ENCODE measurements around the gene TTC7B.
"Not testable (repeated sequence)": the region's sequence is repeated elsewhere in the genome, so short reads cannot be mapped to it uniquely, and the experiment has no call there.

TTC7B gene

GRCh38 chr14:90829677-90830076 lies 13.4 kb upstream of the TTC7B start:
- no peak for DNase-seq

- no peak for DNase-seq
Measured at GRCh38 chr14:90828642-90829487, 12.6 kb upstream of the TTC7B start.

GRCh38 chr14:90827919-90828610 lies 11.8 kb upstream of the TTC7B start:
- DNase-seq, result peak; percentile 77

GRCh38 chr14:90823542-90823941 lies 7.3 kb upstream of the TTC7B start:
- not testable (repeated sequence) for DNase-seq

- DNase-seq, result no peak
Measured at GRCh38 chr14:90820958-90821357, 4.7 kb upstream of the TTC7B start.

- no peak for DNase-seq
Measured at GRCh38 chr14:90819734-90820393, 3.6 kb upstream of the TTC7B start.

GRCh38 chr14:90818715-90819114 lies 2.5 kb upstream of the TTC7B start:
- DNase-seq, result no peak

GRCh38 chr14:90816681-90817436 lies 629 bp upstream of the TTC7B start:
- no peak for DNase-seq

GRCh38 chr14:90815572-90815821 lies 733 bp downstream of the TTC7B start:
- no peak for DNase-seq

- no peak for DNase-seq
Measured at GRCh38 chr14:90814806-90815571, 1.2 kb downstream of the TTC7B start.

GRCh38 chr14:90813442-90813841 lies 2.8 kb downstream of the TTC7B start:
- DNase-seq, result no peak

- DNase-seq, result no peak
Measured at GRCh38 chr14:90812109-90812508, 4.1 kb downstream of the TTC7B start.

GRCh38 chr14:90811641-90812040 lies 4.6 kb downstream of the TTC7B start:
- peak; percentile 81 for DNase-seq

GRCh38 chr14:90810806-90811205 lies 5.4 kb downstream of the TTC7B start:
- peak; percentile 98 for DNase-seq

GRCh38 chr14:90809530-90810312 lies 6.5 kb downstream of the TTC7B start:
- DNase-seq, result no peak

- DNase-seq, result no peak
Measured at GRCh38 chr14:90808759-90809529, 7.3 kb downstream of the TTC7B start.

- DNase-seq, result no peak
Measured at GRCh38 chr14:90807060-90807459, 9.2 kb downstream of the TTC7B start.

GRCh38 chr14:90805662-90806540 lies 10.3 kb downstream of the TTC7B start:
- DNase-seq, result no peak

- no peak for DNase-seq
Measured at GRCh38 chr14:90805084-90805391, 11.2 kb downstream of the TTC7B start.
